Kasumi-1 (cell line): ENCODE measurements around the gene NARF.
"Not testable (repeated sequence)": the region's sequence is repeated elsewhere in the genome, so short reads cannot be mapped to it uniquely, and the experiment has no call there.

Experiments used
- DNase-seq, 2 experiments: peaks; one replicate each; lab custom pipeline; 2025; lab: John Stamatoyannopoulos, UW

NARF gene

DNA sequence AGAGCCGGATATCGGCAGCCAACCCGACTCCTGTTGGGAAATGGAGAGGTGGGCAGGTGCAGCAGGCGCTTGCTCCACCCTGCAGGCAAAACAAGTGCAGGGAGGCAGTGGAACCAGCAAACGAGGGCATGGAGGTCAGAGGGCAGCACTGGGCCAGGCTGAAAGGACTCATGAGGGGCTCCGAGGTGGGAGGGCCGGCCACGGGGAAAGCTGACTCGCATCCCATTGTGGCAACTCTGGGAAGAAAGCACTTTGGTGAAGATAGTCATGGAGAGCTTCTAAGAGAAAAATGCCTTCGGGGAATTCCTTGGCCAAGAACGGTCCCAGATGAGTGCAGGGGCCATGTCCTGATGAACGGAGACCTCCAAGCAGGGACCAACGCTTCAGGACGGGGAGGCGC is 12.4 kb upstream of the NARF start:
- DNase-seq = no peak

DNA sequence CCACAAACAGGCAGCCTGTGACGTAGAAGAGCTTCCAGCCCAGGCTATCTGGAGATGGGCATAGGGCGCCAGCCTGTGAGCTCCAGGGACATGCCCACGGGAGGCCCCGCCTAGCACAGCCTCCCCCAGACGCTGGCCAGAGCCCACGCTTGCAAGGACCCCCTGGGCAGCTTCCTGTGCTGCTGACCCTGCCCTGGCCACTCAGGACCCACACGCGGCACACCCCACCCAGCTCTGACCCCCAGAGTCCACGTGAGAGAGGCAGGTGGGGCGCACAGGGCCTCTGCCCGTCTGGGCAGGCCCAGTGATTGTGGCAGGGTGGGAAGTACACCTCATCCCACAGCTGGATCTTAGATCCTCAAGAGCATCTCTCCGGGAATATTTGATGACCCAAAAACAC is 11.9 kb upstream of the NARF start:
- DNase-seq = no peak

DNA sequence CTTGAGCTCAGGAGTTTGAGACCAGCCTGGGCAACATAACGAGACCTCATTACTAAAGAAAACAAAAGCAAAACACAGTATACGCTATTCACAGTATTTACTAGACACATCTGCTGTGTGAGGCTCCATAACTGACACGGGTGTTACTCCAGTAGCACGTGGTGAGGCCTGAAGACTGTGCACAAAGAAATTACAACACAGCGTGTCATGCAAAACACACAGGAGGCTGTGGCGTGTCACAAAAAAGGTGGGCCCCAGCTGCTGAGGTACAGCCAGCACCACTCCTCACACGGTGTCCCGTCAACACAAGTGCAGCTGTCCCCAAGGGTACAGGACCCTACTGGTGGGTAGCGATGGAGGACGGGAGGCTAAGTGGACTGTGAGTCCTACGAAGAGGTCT is 10.7 kb upstream of the NARF start:
- DNase-seq = no peak

DNA sequence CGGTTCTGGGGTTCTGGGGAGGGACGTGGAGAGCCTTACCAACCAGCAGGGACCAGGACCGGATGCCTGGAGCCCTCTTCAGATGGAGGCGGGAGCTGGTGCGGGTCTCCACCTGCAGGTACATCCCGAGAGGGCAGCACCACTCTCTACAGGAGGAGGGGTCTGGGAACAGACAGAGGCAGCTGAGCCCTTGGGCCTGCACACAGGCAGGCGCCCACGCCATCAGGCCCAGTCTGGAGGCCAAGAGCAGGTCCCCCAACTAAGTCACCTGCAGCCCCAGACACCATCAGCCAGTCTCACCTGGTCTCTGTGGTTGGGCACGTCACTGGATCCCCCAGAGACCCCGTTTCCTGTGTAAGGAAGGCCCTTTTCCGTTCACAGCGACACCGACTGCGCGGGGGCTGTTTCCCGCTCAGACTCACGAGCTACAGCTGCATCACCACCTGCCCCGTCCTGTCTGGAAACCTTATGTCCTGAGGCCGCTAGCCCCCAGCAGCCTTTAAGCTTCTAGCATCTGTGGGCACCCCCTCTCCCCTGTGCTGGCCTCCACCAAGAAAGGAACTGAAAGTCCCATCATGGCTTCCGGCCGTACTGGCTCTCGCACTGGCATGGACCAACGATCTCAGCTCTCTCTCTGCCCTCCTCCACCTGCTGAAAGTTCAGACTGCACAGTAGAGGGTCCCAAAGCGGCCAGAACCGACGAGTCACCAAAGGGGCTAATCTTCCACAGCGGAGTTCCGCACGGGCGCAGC is 9.2 kb upstream of the NARF start:
- peak; percentile 45 to 49 for DNase-seq

DNA sequence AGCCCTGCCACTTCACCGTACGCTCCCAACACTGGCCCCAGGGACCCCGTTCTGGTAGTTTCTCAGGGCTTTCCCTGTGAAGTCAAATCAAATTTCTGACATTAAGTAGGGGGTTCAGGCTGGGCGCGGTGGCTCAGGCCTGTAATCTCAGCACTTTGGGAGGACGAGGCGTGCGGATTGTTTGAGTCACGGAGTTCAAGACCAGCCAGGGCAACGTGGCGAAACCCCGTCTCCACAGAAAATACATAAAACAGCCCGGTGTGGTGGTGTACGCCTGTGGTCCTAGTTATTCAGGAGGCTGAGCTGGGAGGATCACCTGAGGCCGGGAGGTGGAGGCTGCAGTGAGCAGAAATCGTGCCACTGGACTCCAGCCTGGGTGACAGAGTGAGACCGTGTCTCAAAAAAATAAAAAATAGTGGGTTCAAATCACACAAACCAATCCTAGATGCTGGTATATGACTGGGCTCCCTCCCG is 8.6 kb upstream of the NARF start:
- peak in 1 of 2 experiments; percentile 39 for DNase-seq

DNA sequence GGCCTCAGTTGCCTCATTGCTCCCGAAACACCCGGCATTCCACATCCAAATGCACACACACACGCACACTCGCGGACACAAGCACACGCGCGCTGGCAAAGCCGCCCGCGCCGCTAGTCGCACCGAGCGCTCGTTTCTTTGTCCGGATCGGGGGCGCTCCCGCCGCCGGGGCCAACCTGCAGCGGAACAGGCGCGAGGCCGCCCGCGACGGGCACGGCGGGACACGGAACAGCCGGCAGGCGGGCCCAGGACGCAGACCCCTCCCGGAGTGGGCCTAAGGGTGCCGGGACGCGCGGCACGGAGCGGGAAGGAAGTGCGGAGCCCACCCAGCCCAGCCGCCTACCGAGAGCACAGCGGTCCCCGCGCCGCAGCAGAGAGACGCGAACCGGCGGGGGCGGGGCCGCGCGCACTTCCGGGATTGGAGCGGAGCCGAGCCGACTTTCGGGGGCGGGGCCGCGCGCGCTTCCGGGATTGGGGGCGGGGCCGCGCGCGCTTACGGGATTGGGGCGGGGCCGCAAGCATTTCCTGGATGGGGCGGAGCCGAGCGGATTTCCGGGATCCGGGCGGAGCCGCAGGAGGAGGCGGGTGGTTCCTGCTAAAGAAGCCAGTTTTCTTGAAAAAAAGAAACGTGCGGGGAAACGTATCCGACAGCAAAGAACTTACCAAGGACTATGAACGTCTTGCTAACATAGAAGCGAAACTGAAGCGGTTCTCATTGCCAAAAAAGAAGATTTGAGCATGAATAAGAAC is 8.0 kb upstream of the NARF start, which contains the start of gene CYBC1:
Gene CYBC1, minus strand, starts transcription at position 396 of the 750 bp plus-strand sequence. CDS start 1,498 bp downstream, outside the sequence.
- DNase-seq = peak; percentile 94 to 95

DNA sequence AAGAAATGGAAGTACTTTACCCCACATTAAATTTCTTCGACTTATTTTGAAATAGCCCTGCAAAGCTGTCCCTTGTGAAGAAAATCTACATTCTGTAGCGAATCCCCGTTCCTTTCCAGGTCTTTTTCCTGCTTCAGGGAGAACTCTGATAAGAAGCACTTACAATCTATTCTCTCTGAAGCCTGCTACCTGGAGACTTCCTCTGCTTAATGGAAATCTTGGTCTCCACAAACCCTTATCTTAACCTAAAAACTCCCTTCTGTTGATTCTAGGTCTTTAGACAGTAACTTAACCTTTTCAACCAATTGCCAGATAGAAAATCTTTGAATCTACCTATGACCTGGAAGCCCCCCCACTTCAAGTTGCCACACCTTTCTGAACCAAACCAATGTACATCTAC is 6.4 kb upstream of the NARF start:
- no peak for DNase-seq

DNA sequence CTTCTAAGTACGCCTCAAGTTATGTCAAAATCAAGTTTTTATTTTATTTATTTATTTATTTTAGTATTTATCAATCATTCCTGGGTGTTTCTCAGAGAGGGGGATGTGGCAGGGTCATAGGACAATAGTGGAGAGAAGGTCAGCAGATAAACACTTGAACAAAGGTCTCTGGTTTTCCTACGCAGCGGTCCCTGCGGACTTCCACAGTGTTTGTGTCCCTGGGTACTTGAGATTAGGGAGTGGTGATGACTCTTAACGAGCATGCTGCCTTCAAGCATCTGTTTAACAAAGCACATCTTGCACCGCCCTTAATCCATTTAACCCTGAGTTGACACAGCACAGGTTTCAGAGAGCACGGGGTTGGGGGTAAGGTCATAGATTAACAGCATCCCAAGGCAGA is 5.4 kb upstream of the NARF start:
- not testable (repeated sequence) for DNase-seq

DNA sequence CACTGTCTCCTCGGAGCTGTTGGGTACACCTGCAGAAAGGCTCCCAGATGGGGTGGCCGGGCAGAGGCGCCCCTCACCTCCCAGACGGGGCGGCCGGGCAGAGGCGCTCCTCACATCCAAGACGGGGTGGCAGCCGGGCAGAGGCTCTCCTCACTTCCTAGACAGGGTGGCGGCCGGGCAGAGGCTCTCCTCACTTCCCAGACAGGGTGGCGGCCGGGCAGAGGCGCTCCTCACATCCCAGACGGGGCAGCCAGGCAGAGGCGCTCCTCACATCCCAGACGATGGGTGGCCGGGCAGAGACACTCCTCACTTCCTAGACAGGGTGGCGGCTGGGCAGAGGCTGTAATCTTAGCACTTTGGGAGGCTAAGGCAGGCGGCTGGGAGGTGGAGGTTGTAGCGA is 4.8 kb upstream of the NARF start:
- DNase-seq = not testable (repeated sequence)

DNA sequence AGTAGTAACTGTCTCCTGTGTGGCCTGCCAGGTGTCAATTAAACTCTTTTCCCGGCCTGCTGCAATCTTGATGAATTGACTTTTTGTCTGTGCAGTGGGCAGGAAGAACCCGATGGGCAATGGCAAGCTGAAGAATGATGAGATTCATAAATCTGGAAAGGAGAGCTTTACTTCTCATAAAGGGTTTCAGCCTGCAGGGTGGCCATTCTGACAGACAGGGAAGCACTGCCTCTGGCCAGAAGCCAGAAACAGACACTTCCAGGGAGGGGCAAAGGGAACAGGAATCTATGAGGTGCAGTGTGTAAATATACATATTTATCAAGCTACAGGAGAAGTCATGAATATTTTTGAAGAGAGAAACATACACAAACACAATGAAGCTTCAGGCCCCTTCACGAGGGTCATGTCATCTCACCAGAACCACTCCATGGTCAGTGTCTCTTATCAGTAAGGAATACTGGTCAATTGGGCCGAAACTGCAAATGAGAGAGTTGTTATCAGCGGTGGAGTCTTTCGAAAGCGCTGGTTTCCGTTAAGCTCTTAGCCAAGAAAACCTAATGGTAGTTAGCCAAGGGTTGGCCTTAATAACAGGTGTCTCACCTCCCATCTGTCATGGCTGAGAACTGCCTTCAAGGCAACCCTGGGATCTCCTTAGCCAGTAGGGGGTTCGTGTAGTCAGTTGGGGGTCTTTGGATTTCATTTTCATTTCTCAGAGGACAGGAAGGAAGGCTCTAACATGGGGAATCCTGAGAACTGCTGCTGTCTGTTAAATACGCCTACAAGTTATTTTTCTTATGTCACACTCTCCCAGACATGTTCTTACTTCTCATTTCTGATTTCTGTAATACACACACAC is 1.2 kb upstream of the NARF start:
- peak in 1 of 2 experiments; percentile 49 for DNase-seq

DNA sequence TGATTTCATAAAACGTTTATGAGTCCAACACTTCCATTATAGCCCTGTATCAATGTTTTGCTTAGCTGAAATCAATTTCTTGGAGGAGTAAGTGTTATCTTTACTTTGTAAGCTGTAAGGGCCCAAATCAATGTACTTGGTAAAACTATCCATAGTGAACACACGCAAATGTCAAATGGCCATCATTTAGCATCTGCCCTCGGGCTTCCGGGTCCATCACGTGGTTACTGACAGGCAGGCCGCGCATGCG is 687 bp upstream of the NARF start:
- peak; percentile 96 for DNase-seq

DNA sequence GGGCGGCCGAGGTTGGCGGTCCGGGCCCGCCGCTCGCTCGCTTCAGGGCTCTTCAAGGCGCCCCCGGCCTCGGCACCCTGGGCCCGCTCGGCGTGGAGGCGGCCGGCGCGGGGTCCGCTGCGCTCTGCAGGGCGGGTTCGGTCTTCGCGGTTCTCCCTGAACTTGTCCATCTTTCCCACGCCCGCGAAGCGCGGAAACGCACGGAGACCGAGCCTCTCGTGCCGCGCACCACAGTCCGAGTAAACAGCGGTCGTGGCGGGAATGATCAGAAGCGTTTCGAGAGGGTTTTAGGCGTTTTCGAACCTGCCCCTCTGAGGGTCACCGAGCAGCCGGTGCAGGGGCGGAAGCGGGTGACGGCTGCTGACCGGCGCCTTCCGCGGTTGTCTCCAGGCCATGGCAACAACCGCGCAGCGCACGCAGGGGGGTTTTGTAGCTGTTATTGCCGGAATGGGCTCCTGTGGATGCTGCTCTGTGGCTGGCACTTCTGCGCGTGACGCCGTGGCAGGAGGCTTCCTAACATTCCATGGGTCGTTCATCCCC is 414 bp downstream of the NARF start:
- DNase-seq = peak; percentile 38 to 46

DNA sequence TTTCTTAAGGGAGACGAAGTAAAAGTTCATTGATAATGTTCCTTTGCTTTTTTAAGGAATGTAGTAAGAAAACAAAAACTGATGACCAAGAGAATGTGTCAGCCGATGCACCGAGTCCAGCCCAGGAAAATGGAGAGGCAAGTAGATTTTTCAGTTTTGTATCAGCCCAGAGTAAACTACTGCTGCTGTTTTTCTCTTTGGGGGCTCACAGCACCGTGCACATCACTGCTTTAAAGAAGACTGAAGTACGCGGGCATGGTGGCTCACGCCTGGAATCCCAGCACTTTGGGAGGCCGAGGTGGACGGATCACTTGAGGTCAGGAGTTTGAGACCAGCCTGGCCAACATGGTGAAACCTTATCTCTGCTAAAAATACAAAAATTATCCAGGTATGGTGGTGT is 1.4 kb downstream of the NARF start:
- not testable (repeated sequence) for DNase-seq

DNA sequence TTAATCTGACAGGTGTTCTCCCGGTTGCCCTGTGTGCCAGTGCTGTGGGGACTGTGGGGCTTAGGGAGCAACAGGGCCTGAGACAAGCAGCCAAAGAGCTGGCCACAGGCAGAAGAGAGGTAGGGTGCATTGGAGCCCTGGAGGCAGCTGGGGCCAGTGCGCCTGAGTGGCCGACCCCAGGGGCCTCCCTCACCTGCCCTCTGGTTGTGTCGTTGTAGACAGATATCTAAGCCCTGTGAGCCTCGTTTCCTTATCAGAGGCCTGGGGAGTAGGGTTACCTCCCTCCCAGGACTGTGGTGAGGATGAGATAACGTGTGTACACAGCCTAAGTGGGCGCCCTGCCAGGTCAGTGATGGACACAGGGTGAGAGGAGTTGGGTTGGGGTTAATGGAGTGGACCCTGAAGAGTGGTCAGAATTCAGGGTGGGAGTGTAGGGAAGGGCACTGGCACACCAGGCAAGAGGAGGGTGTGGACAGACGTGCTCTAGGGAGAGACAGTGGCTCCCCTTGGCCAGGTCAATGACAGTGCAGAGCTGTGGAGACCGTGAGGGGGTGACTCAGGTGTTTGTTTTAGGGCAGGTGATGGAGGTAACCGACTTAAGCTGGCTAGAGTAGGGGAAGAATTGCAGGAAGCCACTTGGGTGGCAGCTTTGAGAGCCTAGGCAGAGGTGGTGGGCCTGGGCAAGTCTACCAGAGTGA is 3.4 kb downstream of the NARF start:
- DNase-seq = no peak

DNA sequence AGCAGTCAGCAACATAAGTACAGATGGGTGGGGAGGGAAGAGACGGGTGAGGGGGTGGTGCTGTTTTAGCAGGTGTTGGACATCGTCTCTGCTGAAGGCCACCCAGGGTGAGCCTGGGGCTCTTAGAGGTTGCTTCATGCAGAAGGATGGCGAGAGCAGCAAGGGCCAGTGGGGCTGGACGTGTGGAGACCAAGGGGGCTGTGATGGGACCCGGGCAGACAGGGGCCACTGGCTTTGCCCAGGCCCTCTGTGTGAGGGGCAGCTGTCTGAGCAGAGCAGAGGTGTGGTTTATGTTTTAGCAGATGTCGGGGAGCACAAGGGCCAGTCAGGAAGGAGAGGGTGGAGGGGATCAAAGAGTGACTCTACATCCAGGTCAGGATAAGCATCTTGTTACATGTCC is 4.8 kb downstream of the NARF start:
- DNase-seq = no peak

DNA sequence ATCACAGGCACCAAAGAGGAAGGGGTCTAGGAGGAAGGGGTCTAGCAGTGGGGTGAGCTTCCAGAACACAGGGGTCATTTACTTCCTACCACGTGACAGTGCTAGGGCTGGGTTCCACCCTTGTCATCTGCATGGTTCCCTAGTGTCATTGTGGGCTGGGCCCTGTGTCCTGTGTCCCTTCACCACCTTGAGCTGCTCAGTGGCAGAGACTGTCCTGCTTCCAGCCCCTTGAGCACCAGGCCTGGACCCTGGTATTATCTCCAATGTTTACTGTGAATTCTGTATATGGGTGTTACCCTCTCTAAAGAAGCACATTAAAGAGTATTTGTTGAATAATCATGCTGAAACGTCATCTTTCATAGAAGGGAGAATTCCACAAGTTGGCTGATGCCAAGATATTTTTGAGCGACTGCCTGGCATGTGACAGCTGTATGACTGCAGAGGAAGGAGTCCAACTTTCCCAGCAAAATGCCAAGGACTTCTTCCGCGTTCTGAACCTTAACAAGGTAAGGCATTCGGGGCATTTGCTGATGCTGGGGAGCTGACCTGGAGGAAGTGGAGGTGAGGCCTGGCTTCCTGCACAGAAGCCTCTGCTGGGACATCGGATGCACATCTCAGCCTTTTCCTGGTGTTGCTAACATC is 5.5 kb downstream of the NARF start:
- DNase-seq = no peak

DNA sequence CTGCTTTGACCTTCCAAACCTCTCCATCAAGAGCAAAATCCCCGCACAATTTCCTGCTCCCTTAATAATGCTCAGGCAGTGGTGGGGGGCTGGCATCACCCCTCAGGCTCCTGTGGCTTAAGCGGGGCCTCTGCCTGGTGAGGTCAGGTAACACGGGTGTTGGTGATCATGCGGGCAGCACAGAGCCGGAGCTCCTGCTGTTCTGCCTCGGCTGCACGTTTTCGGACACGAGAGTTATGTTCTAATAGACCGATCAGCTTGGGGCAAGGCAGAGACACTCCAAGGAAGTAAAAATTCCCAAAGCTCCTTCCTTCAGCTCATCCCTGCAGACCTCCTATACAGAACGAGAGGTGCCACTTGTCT is 6.0 kb downstream of the NARF start:
- no peak for DNase-seq

DNA sequence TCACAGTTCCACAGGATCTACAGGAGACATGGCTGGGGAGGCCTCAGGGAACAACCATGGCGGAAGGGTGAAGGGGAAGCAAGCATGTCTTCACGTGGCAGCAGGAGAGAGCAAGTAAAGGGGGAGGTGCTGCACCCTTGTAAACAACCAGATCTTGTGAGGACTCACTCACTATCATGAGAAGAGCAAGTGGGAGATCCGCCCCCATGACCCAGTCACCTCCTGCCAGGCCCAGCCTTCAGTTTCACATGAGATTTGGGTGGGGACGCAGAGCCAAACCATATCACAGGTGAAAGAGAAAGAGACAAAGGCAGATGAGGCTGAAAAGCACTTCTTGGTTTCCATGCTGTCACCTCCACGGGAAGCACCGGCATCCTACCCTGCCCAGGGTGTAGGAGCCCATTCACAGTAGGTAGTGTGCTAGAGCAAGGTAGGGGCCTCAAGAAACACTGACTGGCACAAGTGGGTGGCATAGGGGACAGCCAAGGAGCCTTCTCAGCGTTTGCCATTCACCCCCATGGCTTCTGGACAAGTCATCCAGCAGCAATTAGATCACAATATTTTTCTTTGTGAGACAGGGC is 6.6 kb downstream of the NARF start:
- DNase-seq = no peak

DNA sequence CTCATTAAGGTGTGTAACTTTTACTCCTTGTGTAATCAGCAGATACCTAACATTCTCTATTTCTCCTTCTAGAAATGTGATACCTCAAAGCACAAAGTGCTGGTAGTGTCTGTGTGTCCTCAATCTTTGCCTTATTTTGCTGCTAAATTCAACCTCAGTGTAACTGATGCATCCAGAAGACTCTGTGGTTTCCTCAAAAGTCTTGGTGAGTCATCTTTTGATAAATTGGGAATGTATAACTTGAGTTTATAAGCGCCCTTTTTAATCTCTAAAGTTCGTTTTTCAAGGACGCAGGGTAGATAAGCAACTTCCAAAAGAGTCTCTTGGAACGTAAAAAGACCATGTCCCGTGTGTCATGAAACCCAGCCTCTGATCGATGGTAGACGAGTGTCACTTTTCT is 10.2 kb downstream of the NARF start:
- no peak for DNase-seq

DNA sequence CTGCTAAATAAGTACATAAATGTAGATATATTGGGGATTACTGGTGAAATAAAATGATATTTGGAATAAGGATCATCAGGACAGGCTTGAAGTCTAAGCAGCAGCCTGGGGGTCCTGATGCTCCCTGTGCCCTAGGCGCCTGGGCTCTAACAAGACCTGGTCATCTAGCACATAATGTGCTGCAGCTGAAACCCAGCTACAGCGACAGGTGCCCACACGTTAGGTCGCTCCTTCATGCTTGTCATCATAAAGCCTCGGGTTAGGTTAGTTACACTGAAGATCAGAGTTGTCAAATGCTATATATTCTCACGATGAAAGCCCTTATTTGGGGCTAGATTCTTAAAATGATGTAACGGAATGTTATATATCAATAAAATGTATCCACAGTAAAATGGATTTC is 11.5 kb downstream of the NARF start:
- no peak for DNase-seq
